Loucy (cell line): ENCODE data around the gene OR2C1.

ENCODE experiments used
- H2AFZ ChIP-seq: fragments of 200-600 bp; sonication (generic); 2 replicates; pipeline ENCODE4 v1.6.0; 2016; ENCODE audit warnings: antibody characterized with exemption, mild to moderate bottlenecking, low read length, moderate library complexity
- H3F3A ChIP-seq: fragments of 200-600 bp; 2 replicates; pipeline ENCODE4 v1.6.0; 2016; ENCODE audit warnings: antibody characterized with exemption, low read depth, mild to moderate bottlenecking
- H3K27me3 ChIP-seq: fragments of 200-600 bp; sonication (generic); 2 replicates; pipeline ENCODE4 v1.6.1; 2014; ENCODE audit warnings: low read length, mild to moderate bottlenecking; ENCODE audit not compliant: insufficient read depth, poor library complexity, severe bottlenecking
- H3K36me3 ChIP-seq: fragments of 200-600 bp; sonication (generic); 2 replicates; pipeline ENCODE4 v1.6.1; 2016; ENCODE audit warnings: low read length; ENCODE audit not compliant: insufficient read depth
- H3K4me1 ChIP-seq: fragments of 200-600 bp; sonication (generic); 2 replicates; pipeline ENCODE4 v1.5.1; 2014; ENCODE audit warnings: low read length, mild to moderate bottlenecking; ENCODE audit not compliant: insufficient read depth, poor library complexity, severe bottlenecking
- H3K4me2 ChIP-seq: fragments of 200-600 bp; sonication (generic); 2 replicates; pipeline ENCODE4 v1.6.0; 2014; ENCODE audit warnings: antibody characterized with exemption, low read length, low read depth, mild to moderate bottlenecking; ENCODE audit not compliant: poor library complexity, severe bottlenecking
- H3K4me3 ChIP-seq: fragments of 200-600 bp; sonication (generic); 2 replicates; pipeline ENCODE4 v1.5.1; 2014; ENCODE audit warnings: low read length, mild to moderate bottlenecking, mixed read lengths; ENCODE audit not compliant: poor library complexity, severe bottlenecking
- H3K79me2 ChIP-seq: fragments of 200-600 bp; sonication (generic); 2 replicates; pipeline ENCODE4 v1.6.1; 2014; ENCODE audit warnings: low read length; ENCODE audit not compliant: insufficient read depth
- H3K9ac ChIP-seq: fragments of 200-600 bp; sonication (generic); 2 replicates; pipeline ENCODE4 v1.6.0; 2014; ENCODE audit warnings: mild to moderate bottlenecking, low read depth, low read length, moderate library complexity; ENCODE audit not compliant: poor library complexity, severe bottlenecking
- H3K9me2 ChIP-seq: fragments of 200-600 bp; sonication (generic); replicated peaks from 2 replicates; pipeline ENCODE4 v1.6.1; 2016; ENCODE audit warnings: low read depth, low read length, mixed read lengths
- H3K9me3 ChIP-seq: fragments of 200-600 bp; sonication (generic); 2 replicates; pipeline ENCODE4 v1.6.1; 2014; ENCODE audit warnings: mild to moderate bottlenecking, antibody characterized with exemption, low read length, low read depth; ENCODE audit not compliant: insufficient read depth
- H4K20me1 ChIP-seq: fragments of 200-600 bp; sonication (generic); 2 replicates; pipeline ENCODE4 v1.6.0; 2014; ENCODE audit warnings: antibody characterized with exemption, low read length, mild to moderate bottlenecking; ENCODE audit not compliant: insufficient read depth, poor library complexity, severe bottlenecking
- CTCF ChIP-seq: fragments of 200-600 bp; sonication (generic); conservative IDR thresholded peaks from 2 replicates; pipeline ENCODE4 v1.5.1; 2014; ENCODE audit warnings: mild to moderate bottlenecking, antibody characterized with exemption, low read length
- EZH2phosphoT487 ChIP-seq: fragments of 200-600 bp; IDR thresholded peaks from 2 replicates; pipeline ENCODE4 v1.6.1; 2018; ENCODE audit warnings: antibody characterized with exemption, mild to moderate bottlenecking, moderate library complexity, borderline replicate concordance

OR2C1 gene

GRCh38 chr16:3355589-3355988 lies at the start of gene OR2C1:
Gene OR2C1, plus strand, starts transcription at chr16:3355889. Its CDS starts 52 bp downstream, at chr16:3355941.
- Histone ChIP-seq H2AFZ (no peak within 1 kb of the TSS), H3F3A (no peaks in the 10 kb centered on the region), H3K9me2 (no peaks in the 10 kb centered on the region), H3K27me3 (no peaks in the 10 kb centered on the region), H3K79me2 (no peaks in the 10 kb centered on the region), H3K4me1 (no peaks in the 10 kb centered on the region), H4K20me1 (no peaks in the 10 kb centered on the region), H3K36me3 (no peaks in the 10 kb centered on the region), H3K4me2 (no peak within 1 kb of the TSS), H3K4me3 (no peak within 1 kb of the TSS), H3K9me3 (no peaks in the 10 kb centered on the region), H3K9ac (no peak within 1 kb of the TSS)
- TF ChIP-seq CTCF (no peak), EZH2phosphoT487 (no peak)

GRCh38 chr16:3306078-3306477 lies 49.6 kb upstream of the OR2C1 start:
- Histone ChIP-seq H3K4me3 (peak overlapping the region; percentile 91), H3K9ac (peak overlapping the region; percentile 89), H3K4me1 (peaks cover 3% of the 10 kb centered on the region), H3K27me3 (no peaks in the 10 kb centered on the region), H3K79me2 (peaks cover 39% of the 10 kb centered on the region), H3K9me2 (no peaks in the 10 kb centered on the region), H2AFZ (peak overlapping the region; percentile 89), H3K36me3 (0 out of 2 replicates have a peak, but pooled peaks cover 10% of the 10 kb centered on the region), H3F3A (no peaks in the 10 kb centered on the region), H4K20me1 (no peaks in the 10 kb centered on the region), H3K9me3 (no peaks in the 10 kb centered on the region), H3K4me2 (peak overlapping the region; percentile 85)
- no peak for TF ChIP-seq CTCF
- no peak for TF ChIP-seq EZH2phosphoT487

- no peaks in the 10 kb centered on the region for H3K4me1 ChIP-seq
- H2AFZ ChIP-seq = no peak overlapping the region
- peaks cover 14% of the 10 kb centered on the region for H3K79me2 ChIP-seq
- no peaks in the 10 kb centered on the region for H3K27me3 ChIP-seq
- no peaks in the 10 kb centered on the region for H4K20me1 ChIP-seq
- no peak overlapping the region for H3K4me3 ChIP-seq
- TF ChIP-seq CTCF = no peak
- TF ChIP-seq EZH2phosphoT487 = no peak
- no peaks in the 10 kb centered on the region for H3F3A ChIP-seq
- no peak overlapping the region for H3K4me2 ChIP-seq
- H3K9ac ChIP-seq = no peak overlapping the region
- H3K9me2 ChIP-seq = no peaks in the 10 kb centered on the region
- 0 out of 2 replicates have a peak, but pooled peaks cover 7% of the 10 kb centered on the region for H3K36me3 ChIP-seq
- H3K9me3 ChIP-seq = no peaks in the 10 kb centered on the region
Measured at GRCh38 chr16:3311496-3311895, 44.2 kb upstream of the OR2C1 start.
